HG02981 (cell line): Measurements from ENCODE around the gene BAIAP2.

ENCODE experiments used
- ATAC-seq: cut with Tn5 transposase; IDR thresholded peaks from one replicate; pipeline ENCODE4 v1.9.1; 2021; ENCODE audit warnings: mild to moderate bottlenecking, moderate library complexity; ENCODE audit not compliant: unreplicated experiment

BAIAP2 gene

GRCh38 chr17:81036197-81036941, 1.4 kb downstream of the BAIAP2 start:
- no peak for ATAC-seq

- no peak for ATAC-seq
Measured at GRCh38 chr17:81037026-81037797, 2.3 kb downstream of the BAIAP2 start.

GRCh38 chr17:81037798-81038733, 3.1 kb downstream of the BAIAP2 start:
- ATAC-seq: no peak

- no peak for ATAC-seq
Measured at GRCh38 chr17:81039096-81039495, 4.1 kb downstream of the BAIAP2 start.

- no peak for ATAC-seq
Measured at GRCh38 chr17:81039854-81040758, 5.2 kb downstream of the BAIAP2 start.

- no peak for ATAC-seq
Measured at GRCh38 chr17:81040791-81041337, 5.9 kb downstream of the BAIAP2 start.

- ATAC-seq: no peak
Measured at GRCh38 chr17:81042606-81043005, 7.7 kb downstream of the BAIAP2 start.

GRCh38 chr17:81043319-81043724, 8.4 kb downstream of the BAIAP2 start:
- no peak for ATAC-seq

GRCh38 chr17:81043725-81044427, 8.9 kb downstream of the BAIAP2 start:
- ATAC-seq: no peak

- no peak for ATAC-seq
Measured at GRCh38 chr17:81044428-81044763, 9.4 kb downstream of the BAIAP2 start.

- no peak for ATAC-seq
Measured at GRCh38 chr17:81044764-81045589, 10.0 kb downstream of the BAIAP2 start.

GRCh38 chr17:81045590-81046095, 10.7 kb downstream of the BAIAP2 start:
- ATAC-seq: no peak

GRCh38 chr17:81046132-81046769, 11.3 kb downstream of the BAIAP2 start:
- ATAC-seq: no peak

GRCh38 chr17:81046770-81047359, 11.9 kb downstream of the BAIAP2 start:
- ATAC-seq: no peak

GRCh38 chr17:81048827-81049371, 13.9 kb downstream of the BAIAP2 start:
- ATAC-seq: no peak

- ATAC-seq: no peak
Measured at GRCh38 chr17:81049372-81049911, 14.5 kb downstream of the BAIAP2 start.
